ENCODE measurements around the gene HOXD8. TPM values are rescaled to one million over a fixed set of nuclear protein-coding genes. Genes with fewer than 3 reads are reported as not detected.

The HOXD8 gene
- total RNA-seq, 1 donor from 2014 or later, result 1.1 TPM

DNA sequence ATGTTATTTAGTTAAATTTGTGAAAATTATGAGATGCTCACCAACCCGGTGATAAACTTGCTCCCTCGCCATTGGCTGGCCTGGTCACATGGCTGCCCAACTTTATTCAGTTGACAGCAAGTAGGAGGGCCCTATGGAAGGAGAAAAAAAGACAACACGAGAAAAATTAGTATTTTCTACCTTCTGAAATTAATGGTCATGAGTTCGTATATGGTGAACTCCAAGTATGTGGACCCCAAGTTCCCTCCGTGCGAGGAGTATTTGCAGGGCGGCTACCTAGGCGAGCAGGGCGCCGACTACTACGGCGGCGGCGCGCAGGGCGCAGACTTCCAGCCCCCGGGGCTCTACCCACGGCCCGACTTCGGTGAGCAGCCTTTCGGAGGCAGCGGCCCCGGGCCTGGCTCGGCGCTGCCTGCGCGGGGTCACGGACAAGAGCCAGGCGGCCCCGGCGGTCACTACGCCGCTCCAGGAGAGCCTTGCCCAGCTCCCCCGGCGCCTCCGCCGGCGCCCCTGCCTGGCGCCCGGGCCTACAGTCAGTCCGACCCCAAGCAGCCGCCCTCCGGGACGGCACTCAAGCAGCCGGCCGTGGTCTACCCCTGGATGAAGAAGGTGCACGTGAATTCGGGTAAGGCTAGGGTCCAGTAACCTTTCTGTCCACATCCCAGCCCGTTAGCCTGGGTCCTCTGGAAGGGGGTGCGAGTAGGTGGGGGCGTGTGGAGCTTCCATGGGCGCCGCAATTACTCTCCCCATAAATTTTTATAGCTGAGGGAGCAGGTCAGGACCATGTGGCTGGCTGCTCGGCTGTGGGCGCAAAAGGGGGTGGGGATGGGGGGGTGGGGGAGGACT is 22.2 kb downstream of the HOXD8 start, which contains the start of gene HOXD4:
Gene HOXD4, plus strand, starts transcription at position 109 of the 846 bp plus-strand sequence. Its CDS starts 84 bp downstream, at position 193.
- intact Hi-C loops (cut with DNase I), result no loop called here
- DNase-seq (ENCODE audit: low spot score), result peak; percentile 39

DNA sequence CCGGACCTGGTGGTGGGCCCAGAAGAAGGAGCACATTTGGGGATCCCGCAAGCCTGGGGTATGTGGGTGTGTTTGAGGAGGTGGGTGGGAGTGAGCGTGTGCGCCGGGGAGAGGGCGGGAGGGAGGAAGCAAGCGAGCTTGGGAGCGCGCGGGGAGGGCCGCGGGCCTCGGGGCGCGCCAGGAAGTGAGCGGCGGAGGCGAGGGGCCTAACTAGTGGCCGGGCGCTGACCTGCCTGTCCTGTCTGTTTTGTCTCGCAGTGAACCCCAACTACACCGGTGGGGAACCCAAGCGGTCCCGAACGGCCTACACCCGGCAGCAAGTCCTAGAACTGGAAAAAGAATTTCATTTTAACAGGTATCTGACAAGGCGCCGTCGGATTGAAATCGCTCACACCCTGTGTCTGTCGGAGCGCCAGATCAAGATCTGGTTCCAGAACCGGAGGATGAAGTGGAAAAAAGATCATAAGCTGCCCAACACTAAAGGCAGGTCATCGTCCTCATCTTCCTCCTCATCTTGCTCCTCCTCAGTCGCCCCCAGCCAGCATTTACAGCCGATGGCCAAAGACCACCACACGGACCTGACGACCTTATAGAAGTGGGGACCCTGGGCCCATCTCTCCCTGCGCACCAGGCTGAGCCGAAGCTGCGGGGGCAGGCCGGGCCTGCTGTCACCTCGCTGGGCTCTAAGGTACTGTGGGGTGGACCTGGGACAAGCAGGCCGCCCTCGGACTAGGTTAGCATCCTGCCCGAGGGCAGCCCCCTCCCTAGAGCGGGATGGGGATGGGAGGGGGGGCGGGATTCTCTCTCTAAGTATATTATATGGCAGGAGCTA is 23.1 kb downstream of the HOXD8 start:
- DNase-seq (ENCODE audit: low spot score), result peak; percentile 46
- intact Hi-C loops (cut with DNase I), result no loop called here

DNA sequence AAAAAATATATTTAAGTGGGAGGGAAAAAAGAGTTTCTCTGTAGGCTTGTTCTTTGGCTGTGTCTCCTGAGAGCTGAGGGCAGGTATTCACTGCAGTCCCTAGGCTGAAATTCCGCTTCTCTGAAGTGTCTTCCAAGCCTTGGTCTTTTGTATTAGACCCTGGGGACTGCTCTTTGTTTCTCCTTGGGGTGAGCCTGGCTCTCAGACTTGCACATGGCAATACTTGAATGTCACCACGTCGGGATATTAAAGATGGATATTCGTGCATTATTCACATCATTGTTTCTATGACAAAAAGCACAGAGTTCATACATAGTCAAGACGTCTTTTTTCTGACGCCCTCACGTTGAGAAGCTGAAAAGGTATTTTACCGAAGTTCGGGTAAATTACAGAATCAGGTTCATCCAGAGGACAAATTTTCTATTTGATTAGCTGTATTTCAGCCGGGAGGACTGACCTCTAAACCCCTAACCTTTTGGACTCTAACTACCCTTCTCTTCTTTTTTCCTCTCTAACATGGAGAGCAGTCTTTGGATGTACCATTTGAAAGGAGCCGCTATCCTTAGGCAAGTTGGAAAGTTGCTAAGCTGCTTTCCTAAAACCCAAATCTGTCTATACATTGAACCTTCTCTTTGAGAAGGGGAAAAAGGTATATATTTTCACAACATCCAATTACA is 25.2 kb downstream of the HOXD8 start:
- intact Hi-C loops (cut with DNase I), result no loop called here
- no peak for DNase-seq (ENCODE audit: low spot score)

DNA sequence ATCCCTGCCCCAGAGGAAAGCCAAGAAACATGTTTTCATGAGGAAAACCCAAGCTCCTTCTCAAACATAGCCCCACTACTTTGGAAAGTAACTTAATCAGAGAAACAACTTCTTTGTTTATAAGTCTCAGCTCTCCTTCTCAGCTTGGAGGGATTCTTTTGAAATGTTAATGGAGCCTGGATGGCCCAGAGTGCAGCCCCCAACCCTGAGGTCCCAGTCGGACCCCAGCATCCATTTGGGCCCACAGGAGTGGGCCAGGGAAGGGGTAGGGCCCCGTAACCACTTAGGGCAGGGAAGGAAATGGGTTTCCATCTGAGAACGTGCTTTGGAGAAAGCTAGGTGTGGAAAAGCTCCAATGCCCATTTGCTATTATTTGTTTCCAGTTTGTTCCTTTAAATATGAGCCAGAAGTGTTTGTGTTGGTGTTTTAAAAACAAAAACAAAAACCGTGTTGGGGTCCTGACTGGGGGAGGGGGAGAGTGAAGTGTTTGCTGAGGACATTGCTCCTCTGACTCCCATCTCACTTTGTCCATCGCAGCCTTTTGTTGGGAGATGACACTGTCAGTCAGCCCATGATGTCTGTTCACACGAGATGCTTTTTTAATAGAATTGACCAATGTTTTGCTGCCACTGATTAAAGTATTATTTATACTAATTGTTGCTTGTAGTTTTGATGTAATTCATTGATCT is 26.0 kb downstream of the HOXD8 start:
- intact Hi-C loops (cut with DNase I), result loop anchor here (2.0 kb wide), 1 partner anchor 15 kb away; no protein-coding TSS in a partner anchor
- no peak for DNase-seq (ENCODE audit: low spot score)

DNA sequence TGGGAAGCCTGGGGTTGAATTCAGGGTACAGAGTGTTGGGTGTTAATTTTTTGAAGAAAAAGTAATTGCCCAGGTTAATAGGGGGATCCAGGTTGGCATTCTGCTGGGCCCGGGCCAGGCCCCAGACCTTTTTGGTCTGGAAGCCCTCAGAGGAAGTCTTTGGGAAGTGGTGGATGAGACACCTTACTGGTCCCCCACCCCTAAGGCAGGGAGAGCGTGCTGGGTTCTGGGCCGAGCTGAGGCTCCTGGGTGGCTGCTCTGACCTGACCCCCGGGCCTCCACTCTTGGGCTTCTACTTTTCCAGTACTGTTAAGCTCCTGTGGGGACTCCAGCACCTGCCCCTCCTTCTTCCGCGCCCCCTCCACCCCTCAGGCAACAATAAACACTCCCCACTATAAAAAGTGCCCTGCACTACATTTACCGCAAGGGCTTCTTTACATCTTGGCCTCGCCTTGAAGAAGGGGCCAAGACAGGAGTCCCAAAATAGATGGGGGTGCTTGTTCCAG is 26.8 kb downstream of the HOXD8 start:
- DNase-seq (ENCODE audit: low spot score), result peak; percentile 33
- intact Hi-C loops (cut with DNase I), result loop anchor here (2.0 kb wide), 1 partner anchor 14 kb away; no protein-coding TSS in a partner anchor

DNA sequence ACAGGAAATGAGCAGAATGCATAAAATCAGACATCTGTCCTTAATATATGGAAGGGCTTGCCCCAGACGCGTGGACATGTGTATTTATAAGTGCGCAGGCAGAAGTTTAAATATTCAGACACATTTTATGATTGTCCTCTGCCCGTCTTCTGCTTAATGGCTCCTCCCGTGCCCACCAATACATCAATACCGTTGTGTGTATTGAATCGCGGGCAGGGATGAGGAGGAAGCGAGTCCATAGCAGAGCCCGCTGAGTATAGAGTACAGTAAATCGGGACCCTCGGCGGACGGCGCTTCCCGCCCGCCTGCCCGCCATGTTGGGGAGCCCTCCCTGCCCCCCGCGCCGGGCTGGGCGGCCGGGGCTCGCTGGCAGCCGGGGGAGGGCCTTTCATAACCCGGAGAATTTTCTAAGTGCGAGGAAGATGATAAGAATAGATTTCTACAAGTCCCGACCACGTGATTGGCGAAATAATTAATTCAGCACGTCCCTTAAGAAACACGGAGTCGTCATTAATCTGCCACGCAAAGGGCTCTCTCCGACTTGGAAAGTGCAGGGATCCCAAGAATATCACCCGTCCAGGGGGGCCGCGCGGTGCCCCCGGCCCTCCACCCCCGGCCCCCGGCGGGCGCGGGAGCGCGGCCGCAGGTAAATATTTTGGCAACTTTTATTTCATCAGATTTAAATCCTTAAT is 27.4 kb downstream of the HOXD8 start, which contains the start of gene HOXD3:
Gene HOXD3, plus strand, starts transcription at position 501 of the 692 bp plus-strand sequence. CDS start 11,808 bp downstream, outside the sequence.
- DNase-seq (ENCODE audit: low spot score), result no peak
- intact Hi-C loops (cut with DNase I), result loop anchor here (2.0 kb wide), 1 partner anchor 14 kb away; no protein-coding TSS in a partner anchor

DNA sequence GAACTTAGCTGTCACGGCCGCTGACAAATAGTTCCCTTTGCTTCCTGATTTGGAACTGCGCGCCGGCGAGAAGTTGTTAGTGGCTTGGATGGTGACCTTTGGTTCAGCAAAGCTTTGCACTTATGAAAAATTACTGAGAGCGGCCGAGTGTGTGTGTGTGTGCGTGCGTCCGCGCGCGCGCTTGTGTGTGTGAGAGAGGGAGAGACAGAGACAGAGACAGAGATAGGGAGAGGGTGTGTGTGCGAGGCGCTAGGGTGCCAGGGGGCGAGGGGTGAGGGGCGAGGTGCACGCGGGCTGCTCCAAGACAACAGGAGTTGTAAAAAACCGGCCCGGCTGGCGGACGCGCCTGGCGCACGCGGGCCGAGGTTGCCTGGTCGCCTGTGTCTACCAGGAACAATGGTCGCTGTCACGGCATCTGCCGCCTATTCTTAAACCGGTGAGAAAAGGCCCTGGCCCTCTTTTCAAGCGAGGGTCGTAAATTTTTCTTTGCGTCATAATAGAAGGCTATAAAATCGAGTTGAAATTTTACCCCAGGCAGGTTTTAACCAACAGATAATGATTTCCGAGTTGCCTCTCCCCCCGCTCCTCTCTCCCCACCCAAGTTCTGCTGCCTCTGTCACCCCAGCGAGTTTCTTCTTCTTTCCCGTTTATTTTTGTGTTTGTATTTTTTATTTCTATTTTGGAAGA is 28.1 kb downstream of the HOXD8 start:
- intact Hi-C loops (cut with DNase I), result loop anchor here (2.0 kb wide), 1 partner anchor 13 kb away; no protein-coding TSS in a partner anchor
- no peak for DNase-seq (ENCODE audit: low spot score)

DNA sequence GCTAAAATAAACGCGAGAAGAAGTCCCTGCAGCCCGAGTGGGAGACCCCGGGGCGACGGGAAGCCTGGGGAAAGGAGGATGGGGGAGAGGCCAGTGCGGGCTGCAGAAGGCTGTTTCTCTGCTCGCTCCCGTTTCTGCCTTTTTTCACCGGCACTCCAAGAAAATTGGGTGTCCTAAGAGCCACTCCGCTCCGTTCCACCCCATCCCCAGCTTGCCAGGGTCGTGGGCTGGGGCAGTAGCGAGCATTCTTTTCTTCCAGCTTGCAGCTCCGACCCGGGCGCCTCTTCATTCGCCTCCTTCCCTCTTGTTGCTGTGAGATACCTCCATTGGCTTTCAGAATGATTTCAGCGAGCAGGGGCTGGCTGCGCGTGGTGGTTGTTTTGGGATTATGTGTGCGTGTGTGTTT is 28.7 kb downstream of the HOXD8 start:
- intact Hi-C loops (cut with DNase I), result no loop called here
- no peak for DNase-seq (ENCODE audit: low spot score)

DNA sequence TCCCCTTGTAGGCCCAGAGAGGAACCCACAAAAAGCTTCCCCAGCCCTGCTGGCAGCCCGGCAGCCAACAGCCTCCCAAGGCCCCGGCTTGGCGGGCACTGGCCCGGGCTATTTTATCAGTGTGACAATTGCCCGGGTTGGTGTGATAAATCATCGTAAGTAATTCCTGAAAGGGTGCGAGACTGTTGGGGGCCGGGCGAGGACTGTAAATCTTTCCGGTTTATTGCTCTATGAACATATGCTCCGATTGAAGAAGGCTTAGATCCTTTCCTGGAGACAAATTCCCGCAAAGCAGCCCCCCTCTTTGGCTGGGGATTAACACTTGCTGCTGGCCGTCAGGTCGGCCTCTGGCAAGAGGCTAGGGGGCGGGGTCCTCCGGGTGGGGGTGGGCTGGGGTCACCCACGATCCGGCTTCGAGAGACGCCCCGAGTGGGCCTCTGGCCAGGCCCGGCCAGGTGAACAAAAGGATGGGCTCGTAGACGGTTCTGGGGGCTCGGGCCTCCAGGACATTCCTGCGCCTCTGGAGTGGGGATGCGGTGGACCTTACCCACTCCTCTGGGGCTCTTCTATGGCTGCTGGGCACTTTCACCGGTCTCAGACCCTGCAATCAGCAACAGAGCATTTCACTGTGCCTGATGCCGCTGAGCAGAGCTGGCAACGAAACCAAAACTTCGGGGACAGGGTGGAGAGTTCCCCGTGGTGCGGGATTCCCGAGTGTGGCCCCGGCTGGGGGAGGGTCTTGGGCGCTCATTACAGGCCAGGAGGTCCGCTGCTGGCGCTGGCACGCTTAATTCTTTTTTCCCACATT is 29.6 kb downstream of the HOXD8 start:
- DNase-seq (ENCODE audit: low spot score), result no peak
- intact Hi-C loops (cut with DNase I), result no loop called here

DNA sequence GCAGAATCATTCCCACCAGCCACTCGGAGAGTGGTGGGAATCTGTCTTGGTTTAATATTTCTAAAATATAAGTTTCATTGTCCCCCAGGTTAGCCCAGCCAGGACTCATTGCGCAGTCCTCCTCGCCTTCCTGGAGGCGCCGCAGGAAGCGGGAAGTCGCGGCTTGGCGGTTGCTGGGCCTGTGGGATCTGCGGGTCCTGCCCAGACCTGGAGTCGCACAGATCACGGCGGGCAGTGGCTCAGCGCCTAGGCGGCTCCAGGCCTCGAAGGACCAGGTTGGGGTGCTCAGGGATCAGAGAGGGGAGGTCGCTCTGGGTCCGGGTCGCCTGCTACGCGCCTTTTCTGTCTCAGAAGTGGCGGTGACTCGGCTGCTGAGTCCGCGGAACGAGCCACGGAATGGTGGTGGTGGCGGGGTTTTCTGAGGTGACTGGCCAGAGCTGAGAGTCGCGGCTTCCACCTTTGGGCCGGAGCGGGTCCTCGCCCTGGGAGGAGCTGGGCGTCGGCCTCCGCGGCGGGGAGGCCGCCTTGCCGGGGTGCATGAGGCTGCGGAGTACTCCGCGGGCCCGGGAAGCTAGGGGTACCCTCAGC is 30.3 kb downstream of the HOXD8 start:
- intact Hi-C loops (cut with DNase I), result no loop called here
- DNase-seq (ENCODE audit: low spot score), result no peak

DNA sequence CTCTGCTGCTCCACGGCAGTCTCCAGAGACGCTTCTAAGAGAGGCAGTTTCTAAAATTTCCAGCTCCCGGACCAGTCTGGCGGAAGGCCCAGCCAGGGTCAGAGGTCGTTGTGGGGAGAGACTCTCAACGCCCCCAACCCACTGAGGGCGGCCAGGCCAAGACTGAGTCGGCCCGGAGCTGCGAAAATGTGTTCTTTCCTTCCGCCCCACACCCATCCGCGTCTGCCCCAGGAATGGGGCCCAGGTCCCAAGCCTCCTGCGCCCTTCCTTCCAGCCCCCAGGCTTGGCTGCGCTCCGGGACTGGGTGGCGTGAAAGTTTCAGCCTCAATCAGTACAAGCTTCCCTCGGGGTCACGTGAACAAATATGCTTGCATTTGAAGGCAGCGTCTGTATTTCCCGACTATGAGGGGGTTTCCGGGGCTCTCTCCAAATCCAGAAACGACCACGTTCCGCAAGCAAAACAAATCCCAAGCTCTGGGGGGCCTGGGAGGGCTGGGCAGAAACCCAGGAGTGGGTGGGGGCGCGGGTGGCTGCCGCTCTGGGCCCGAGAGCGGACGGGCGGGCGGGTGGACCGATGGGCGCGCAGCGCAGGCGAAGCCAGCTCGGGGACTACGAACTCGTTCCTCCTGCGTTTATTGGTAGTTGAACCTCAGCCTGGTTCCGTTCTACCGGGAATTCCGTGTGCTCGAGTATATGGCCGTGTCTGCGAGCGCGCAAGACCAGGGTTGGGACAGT is 30.9 kb downstream of the HOXD8 start:
- no peak for DNase-seq (ENCODE audit: low spot score)
- intact Hi-C loops (cut with DNase I), result no loop called here

DNA sequence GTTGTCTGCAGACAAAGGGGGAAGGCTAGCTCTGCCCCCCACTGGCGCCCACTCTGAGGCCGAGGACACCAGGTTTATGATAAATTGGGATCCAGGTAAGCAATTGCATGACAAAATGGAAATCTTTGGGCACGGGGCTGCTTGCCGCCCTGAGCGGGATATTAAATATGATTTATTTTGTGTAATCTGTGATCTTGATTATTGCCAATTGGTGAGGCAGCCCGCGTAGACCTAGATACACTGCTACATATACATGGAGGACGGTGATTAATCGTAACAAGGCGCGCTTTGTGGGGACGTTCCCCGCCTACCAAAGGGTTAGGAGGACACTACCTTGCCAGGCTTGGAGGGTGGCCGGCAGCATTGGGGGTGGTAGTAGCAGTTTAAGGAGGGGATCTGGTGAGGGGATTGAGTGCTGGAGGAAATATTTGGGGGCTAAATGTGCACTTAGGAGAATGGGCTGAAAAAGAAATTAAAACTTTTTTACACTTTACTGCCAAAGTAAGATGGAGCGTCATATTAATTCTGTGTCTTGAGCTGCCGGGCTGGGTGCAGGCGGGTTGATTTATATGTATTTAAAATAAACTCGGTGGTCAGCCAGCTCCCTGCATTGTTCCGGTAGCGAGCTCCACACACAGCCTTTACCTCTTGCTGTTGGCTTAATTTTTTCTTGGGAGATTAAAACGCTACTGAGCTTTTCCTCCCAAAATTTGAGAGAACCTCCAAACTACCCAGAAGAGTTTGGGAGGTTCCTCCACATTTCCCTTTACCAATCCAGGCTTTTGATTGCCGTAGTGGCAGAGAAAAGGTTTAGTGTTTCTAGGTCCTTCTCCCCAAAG is 31.7 kb downstream of the HOXD8 start:
- no peak for DNase-seq (ENCODE audit: low spot score)
- intact Hi-C loops (cut with DNase I), result no loop called here

DNA sequence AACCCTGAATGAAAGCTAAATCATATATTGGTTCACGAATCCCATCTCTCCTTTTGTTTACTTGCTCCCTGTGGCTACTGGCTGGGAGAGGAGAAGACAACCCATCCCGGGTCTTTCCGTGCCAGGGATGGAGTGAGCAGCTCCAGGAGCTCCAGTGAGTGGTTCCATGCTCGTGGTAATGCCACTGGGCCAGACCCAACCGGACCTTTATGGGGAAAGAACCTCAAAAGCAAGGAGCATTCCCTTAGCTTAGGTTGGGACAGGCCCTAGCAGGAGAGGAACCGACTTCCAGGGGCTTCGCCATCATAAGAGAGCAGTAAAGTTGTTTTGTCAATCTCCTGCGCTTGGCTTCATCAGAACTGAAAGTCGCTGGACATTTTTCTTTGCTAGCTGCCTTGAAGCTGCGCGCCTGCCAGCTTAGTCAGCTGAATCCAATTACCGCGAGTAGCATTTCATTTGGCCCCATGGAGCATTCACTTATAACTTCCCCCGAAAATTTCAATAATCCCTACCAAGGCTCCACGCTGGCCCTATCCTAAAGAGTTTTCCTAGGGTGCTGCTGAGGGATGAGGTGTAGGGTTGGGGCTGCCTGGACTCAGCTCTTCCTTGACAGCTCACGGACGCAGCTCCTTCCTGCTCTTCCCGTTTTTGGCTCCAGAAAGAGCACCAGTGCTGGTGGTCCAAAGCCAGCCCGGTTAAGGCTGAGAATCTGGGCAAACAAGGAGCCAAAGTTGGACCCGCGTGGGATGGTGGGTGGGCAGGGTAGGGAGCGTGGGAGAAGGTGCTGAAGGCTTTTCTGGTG is 32.5 kb downstream of the HOXD8 start:
- intact Hi-C loops (cut with DNase I), result no loop called here

More for the DNA sequence above, 32.5 kb downstream of the HOXD8 start:
- no peak for DNase-seq (ENCODE audit: low spot score)

All from cardiac septum (tissue), 1 donor.